ENCODE measurements around the gene FOSL1.

- TF ChIP-seq NR3C1 (CRISPR knock-in tag; conservative IDR thresholded peaks at IDR 0.05; ENCODE audit: low read depth), result no peak
- no peak for TF ChIP-seq USF1 (CRISPR knock-in tag; IDR thresholded peaks at IDR 0.05)
- no peak for TF ChIP-seq CTCF (IDR thresholded peaks at IDR 0.05)
- TF ChIP-seq FOXP4 (CRISPR knock-in tag; IDR thresholded peaks at IDR 0.05), result no peak
- TF ChIP-seq JUN (CRISPR knock-in tag; IDR thresholded peaks at IDR 0.05), result no peak
- TF ChIP-seq CREB1 (CRISPR knock-in tag; IDR thresholded peaks at IDR 0.05), result no peak
- no peak for TF ChIP-seq HMGXB4 (CRISPR knock-in tag; IDR thresholded peaks at IDR 0.05)
- no peak for TF ChIP-seq ZNF263 (CRISPR knock-in tag; IDR thresholded peaks at IDR 0.05; ENCODE audit: low read depth)
- TF ChIP-seq MAX (CRISPR knock-in tag; IDR thresholded peaks at IDR 0.05), result no peak
- no peak for TF ChIP-seq ZNF423 (CRISPR knock-in tag; IDR thresholded peaks at IDR 0.05)
- TF ChIP-seq TEAD4 (CRISPR knock-in tag; IDR thresholded peaks at IDR 0.05), result no peak
- TF ChIP-seq RORB (CRISPR knock-in tag; IDR thresholded peaks at IDR 0.05), result no peak
- TF ChIP-seq NR2C2 (CRISPR knock-in tag; IDR thresholded peaks at IDR 0.05), result no peak
Measured at GRCh38 chr11:65903715-65904114, 3.5 kb upstream of the FOSL1 start.
